NCI-H345 treated with DMSO at 0.1 percent for 48 hours (cell line): Measurements from ENCODE around the gene GPBAR1.

Experiments
- DNase-seq: peaks from one replicate; lab custom pipeline; 2025; ENCODE audit not compliant: unreplicated experiment; lab: John Stamatoyannopoulos, UW

Gene GPBAR1

DNA sequence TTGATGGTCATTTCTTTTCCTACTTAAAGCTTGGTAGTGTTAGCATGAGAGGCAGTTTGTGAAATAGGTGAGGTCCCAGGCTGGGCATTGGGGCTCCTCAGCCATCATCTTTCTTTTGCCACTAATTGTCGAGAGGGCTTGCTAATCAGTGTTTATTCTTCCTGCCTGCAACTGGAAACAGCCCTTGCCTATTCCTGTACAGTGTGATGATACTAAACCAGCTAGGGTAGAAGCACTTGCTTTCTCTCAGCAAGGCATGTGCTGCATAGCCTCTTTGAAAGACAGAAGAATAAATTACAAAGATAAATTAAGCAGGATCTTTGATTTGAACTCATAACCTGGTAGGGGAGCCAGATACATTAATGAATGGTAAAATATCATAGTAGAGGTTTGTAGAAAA, 16.6 kb upstream of the GPBAR1 start:
- DNase-seq = no peak

DNA sequence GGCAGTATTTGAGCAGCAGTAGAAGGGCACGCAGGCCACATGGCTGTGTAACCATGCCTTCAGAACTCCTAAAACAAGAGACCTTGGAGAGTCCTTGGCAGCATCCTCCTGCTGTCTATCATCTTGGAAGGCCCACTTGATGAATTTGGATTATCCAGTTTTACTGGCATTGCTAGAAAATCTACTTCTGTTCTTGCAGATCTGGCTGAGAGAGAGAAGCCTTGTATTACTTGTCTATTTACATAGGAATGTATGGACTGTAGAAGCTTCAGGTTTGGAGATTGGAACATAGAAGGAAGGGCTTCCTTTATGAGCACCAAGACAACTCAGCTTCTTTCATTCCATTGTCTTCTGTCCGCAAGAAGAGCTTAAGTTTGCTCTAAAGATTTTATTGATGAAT, 16.1 kb upstream of the GPBAR1 start:
- no peak for DNase-seq

DNA sequence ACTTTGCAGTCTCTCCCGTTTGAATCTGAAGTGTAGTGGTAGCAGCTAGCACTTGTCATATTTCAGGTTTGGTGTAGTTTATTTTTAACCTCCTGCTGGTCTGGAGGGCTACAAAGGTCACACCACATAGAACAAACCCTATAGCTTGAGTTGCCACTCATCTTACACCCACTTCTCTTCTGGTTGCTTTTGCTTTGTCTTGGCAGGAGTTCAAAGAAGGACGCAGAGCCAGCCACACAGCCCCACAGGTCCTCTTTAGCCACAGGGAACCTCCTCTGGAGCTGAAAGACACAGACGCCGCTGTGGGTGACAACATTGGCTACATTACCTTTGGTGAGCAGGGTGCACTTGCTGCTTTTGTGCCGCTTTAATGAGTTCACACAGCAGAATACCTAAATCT, 15.6 kb upstream of the GPBAR1 start:
- DNase-seq = no peak

DNA sequence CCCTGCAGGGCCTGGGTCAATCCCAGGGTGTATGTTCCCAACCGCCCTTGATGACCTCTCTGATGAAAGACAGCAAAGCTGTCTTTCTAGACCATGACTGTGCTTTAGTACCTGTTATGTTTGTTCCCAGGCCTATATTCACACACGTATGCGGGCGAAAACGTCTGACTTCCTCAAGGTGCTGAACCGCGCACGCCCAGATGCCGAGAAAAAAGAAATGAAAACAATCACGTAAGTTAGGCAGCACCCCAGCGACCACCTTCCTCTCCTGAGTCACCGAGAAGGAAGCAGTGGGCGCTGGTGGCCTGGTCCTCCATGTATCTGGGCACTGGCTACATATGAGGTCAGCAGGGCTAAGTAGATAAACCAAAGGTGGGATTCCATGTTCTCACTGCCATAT, 11.1 kb upstream of the GPBAR1 start:
- no peak for DNase-seq

DNA sequence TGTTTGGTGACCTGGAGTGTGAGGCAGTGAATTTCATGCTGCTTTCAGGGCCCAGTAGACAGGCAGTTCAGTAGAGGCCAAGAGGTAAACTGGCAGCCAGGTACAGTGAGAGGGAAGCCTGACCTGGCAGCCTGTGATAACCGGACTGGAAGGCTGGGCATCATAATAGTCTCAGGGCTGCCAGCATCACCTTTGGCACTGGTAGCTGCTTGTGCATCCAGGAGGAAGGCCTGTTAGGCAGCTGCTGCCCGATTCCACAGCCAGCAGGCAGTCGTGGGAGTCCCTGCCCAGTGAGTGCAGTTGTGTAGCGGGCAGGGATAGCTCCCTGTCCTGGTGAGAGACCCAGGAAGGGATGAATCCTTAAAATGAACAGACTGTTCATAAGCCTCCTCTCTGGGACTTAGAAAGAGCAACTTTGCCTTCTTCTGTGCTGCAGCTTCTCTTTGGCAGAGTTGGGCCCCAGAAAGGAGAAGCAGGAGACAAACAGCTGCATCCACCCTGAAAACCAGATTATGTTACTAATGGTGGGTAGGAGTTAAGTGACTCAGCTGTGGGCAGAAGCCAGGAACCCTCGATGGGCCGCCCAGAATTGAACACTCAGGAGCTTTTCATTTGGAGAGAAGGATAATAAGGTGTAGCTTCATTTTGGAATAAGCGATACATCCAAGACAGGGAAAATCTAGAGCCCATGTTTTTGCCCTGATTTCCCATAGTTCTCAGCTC, 8.1 kb upstream of the GPBAR1 start:
- no peak for DNase-seq

DNA sequence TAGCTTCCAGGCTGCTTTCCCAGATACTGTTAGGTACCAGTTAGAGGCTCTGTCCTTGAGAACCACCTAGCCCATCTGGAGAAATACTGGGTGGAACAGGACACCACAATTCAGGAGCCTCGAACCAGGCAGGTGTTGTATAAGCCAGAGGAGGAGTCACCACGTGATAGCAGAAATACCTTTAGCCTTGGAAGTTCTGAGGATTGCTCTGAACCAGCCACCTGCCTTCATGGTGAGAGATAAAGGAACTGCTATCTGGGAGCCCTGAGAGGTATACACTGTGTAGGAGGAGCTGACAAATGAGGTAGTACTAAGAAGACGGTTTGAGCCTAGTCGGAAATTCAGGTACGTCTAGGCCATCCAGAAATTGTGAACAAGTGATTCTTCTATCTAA, 7.6 kb upstream of the GPBAR1 start:
- DNase-seq = no peak

DNA sequence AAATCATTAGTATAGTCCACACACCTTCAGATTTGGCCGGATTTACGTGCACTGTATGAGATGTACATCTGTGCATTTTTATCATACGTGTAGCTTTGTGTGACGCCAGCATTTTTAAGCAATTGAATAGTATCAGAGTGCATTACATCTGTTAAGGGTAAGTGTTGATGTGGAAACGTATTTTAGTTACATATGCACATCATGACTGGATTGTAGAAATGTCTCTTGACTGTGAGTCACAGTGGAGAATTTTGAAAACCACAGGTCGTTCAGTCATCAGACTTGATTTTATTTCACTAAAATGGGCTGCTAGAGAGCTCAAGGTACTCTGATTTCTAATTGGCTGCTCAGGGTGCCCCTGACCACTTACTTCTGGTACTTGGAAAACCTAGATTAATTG, 5.4 kb upstream of the GPBAR1 start:
- no peak for DNase-seq

DNA sequence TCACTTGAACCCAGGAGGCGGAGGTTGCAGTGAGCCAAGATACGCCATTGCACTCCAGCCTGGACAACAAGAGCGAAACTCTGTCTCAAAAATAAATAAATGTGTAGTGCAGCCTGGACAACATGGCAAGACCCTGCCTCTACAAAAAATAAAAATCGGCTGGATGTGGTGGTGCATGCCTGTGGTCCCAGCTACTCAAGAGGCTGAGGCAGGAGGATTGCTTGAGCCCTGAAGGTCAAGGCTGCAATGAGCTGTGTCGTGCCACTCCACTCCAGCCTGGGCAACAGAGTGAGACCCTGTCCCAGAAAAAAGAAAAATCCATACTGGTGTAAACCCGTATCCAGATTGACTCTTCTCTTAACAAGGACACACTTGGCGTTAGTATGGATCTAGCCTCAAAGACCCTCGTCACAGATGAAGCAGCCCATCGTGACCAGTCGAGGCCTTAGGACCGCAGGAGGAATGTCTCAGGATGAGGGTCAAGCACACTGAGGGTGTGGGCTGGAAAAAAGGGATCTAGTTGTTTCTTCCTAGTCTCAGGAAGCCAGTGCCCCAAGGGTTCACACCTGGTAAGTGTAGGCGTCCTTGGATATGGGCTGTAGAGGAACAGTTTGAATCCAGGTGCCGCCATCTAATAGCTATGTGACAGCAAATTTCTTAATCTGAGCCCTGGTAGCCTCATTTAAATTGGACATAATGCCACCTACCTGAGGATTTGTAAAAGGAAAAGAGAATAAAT, 4.0 kb upstream of the GPBAR1 start:
- DNase-seq = no peak

DNA sequence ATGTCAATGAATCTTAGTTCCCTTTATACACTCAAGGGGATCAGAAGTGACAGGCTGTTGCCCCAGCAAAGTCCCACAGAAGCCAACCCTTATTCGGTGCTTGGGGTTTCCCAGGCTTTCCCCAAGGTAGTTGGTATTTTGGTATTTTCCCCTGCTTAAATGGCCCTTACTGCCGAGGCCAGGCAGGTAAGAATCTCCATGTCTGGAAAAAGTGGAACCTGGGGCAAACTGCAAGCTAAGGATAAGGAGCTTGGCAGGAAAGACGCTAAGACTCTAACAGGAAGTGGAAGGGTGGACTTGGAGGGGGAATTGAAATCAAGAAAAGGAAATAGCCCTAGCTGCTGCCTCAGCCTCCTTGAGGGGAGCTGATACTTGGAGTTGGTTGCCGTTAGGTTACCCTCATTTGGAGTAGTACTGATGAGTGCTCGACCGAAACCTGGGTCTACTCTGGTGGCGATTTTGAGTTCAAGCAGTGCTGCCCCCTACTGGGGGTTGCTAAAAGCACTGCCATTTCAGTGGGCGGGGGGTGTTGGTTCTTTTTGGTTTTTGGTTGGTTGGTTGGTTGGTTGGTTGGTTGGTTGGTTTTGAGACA, 3.3 kb upstream of the GPBAR1 start:
- no peak for DNase-seq

DNA sequence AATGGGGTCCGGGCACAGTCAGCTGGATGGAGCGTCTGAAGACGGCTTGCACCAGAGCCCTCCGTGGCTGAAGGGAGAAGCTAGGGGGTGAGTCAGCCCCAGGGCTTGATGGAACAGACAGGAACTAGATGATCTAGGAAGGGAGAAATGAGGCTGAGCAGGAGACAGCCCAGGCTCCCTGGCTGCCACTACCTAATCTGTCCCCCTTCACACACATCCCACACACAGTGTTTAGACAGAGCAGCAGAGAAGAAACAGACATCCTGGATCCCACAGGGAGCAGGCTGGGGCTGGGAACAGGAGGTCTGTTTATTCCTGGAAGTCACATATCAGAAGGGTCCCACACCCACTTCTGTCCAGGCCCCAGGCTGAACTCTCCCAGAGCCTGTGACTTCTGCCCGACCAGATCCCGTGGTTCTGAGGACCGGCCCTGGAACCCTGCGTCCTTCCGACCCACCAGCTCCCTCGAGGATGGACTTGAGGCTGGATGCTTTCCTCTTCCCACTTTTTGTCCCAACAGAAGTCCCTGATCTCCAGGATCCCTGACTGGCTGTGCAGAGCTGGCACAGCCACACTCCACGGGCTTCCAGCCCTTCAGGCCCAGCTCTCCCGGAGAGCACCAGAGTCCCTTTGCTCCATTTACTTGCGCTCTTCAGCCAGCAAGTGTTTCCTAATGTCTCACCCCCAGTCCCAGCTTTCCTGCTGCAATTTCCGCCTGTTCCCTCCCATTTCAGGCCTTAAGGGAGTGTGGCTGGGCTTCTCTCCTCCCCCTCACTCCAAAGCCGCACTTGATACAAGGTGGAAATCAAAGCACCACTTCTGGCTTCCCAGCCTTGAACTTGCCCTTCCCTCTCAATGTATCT, 1.5 kb upstream of the GPBAR1 start:
- no peak for DNase-seq

DNA sequence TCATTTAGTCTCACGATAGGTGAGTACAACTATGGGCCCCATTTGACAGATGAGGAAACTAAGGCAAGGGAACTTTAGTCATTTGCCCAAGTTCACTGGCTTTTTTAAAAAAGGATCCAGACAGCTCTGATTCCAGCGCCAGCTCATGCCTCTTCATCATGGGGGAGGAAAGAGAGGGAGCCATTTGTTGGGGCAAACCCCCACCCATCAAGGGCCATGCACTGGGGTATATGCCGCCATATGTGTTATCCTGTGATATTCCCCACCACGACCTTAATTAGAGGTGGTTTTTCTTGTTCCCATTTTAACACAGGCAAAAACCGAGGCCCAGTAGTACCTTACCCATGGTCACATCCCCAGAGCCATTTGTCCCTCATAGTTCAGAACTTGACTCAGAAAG, 649 bp upstream of the GPBAR1 start:
- no peak for DNase-seq

DNA sequence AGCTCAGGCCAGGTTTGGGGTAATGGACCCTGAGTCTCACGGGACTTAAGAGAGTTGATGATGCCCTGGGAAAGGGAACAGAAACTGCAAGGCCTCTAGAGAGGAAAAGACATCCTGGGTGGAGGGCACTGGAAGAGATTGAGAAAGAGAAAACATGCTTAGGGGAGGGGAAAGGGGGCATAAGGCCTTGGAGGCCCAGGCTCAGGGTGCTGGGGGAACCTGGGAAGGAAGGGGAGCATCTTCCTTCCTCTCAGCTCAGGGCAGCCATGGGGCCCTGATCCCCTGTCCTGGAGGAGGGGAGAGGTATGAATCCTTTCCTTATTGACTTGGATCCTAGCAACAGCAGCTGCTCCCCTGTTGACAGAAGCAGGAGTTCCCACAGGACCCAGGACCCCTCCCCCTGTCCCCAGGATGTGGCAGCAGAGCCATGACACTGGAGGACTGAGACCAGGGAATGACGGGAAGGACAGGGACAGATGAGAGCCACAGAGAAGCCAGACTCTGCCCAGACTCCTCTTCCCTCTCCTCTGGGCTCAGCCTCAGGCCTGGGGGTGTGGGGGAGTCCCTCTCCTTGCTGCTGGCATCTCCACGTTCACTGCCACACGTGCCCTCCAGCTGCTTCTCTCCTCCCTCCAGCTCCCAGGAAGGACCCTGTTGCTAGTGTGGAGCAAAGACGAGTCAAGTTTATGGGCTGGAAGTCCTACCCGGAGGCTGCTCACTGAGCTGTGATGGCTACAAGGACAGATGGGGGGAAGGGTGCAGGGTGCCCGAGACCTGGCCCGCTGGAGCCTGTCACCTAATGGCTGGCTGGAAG, 815 bp downstream of the GPBAR1 start:
- DNase-seq = no peak

DNA sequence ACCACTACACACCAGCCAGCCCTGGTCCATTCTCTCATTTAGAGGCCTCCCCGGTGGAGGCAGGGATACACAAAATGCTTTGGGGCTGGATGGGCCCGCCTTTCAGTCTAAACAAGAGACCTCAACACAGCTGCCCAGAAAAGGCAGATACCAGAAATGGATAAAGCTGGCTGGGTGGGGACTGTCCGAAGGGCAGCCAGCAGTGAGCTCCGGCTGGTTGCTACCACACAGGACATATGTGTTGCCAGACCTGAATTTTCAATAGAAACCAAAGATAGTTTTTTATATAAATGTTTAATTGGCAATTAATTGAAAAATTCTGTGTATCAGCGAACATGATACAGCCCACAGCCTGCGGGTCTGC, 1.4 kb downstream of the GPBAR1 start:
- DNase-seq = no peak

DNA sequence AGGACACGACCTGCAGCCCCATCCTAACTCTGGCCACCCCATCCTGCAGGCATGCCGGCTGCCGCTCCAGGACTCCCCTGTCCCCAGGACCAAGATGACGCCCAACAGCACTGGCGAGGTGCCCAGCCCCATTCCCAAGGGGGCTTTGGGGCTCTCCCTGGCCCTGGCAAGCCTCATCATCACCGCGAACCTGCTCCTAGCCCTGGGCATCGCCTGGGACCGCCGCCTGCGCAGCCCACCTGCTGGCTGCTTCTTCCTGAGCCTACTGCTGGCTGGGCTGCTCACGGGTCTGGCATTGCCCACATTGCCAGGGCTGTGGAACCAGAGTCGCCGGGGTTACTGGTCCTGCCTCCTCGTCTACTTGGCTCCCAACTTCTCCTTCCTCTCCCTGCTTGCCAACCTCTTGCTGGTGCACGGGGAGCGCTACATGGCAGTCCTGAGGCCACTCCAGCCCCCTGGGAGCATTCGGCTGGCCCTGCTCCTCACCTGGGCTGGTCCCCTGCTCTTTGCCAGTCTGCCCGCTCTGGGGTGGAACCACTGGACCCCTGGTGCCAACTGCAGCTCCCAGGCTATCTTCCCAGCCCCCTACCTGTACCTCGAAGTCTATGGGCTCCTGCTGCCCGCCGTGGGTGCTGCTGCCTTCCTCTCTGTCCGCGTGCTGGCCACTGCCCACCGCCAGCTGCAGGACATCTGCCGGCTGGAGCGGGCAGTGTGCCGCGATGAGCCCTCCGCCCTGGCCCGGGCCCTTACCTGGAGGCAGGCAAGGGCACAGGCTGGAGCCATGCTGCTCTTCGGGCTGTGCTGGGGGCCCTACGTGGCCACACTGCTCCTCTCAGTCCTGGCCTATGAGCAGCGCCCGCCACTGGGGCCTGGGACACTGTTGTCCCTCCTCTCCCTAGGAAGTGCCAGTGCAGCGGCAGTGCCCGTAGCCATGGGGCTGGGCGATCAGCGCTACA, 2.1 kb downstream of the GPBAR1 start:
- no peak for DNase-seq

DNA sequence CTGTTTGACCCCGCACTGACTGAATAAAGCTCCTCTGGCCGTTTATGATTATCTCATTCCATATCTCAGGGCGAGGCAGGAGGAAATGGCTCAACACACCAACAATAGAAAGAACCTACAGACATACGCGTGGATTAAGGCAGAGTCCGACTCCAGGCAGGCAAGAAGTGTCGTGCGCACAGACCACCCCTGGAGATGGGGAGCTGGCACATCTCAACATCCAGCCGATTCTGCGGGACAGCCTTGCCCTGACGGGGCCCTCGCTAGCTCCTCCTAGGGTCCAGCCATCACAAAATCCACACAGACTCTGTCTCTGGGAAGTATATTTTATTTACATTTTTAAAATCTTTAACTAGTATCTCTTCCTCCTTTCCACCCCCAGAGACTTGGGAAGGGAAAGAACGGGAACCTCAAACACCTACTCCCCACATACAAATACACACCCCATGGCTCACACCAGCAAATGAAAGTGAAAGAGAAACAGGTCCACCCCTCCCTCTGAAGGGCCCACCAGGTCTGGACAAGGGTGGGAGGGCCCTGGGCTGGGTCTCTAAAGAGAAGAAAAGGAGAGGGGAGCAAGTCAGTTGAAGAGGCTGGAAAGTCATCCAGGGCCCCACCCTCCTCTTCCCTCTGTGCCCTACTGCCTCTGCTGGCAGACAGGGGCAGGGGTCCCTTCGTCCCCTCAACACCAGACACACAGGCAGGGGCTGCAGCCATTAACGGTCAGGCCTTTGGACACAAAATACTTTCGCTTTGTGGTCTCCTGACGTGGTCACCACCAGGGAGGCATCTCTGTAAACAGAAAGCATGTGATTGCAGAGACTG, 3.2 kb downstream of the GPBAR1 start:
- no peak for DNase-seq

DNA sequence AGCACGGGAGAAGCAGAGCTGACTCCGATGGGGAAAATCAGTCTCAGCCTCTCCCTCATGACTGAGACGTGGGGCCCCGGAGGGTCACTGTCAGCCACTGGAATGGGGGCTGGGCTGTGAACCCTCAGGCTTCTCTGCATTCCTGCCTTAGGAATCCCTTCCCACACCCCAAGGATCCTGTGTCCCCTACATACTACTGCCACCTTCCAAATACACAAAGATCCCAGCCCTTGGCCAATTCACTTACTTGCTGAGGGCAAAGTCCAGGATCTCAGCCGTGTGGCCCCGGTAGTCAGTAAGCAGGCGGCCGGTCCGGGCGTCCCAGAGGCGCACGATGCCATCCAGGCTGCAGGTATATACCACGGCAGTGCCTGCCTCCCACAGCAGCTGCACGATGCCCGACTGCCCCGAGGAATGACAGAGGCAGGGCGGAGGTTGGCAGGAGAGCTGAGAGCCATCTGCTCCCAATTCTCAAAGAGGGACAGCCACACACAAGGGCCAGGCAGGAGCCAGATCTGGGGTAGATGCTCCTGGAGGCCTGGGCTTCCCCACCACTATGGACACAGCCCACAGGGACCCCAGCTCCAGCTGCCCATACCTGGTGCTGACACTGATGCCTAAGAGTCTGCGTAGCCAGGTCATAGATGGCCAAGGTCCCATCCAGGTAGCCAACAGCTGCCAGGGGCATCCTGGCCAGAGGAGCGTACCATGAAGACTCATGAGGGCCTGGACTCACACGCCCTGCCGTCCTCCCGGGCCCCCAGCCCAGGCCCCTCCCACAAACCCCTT, 4.2 kb downstream of the GPBAR1 start:
- DNase-seq = no peak

DNA sequence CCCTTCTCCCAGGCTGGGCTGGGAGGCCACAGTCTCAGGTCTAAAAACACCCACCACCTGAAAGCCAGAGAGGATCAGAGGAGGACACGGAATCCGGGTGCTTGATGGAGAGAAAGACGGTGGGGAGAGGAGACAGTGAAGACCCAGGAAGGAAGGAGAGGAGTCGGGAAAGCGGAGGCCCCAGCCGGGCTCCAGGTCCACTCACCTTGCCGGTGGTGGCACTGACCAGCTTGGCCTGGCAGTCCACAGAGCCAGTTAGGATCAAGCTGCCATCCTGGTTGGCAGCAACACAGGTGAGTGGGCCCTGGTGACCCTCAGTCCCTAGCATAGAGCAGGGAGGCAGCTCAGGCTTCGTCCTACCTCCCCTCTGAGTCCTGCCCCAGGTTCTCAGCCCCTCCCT, 4.8 kb downstream of the GPBAR1 start:
- no peak for DNase-seq
